Lung microvascular endothelial cell (primary cell): Measurements from ENCODE around the gene SLC16A14. TPM values are rescaled to one million over a fixed set of nuclear protein-coding genes. Genes with fewer than 3 reads are reported as not detected.
"Not testable (repeated sequence)": the region's sequence is repeated elsewhere in the genome, so short reads cannot be mapped to it uniquely, and the experiment has no call there.

Experiments used
- DNase-seq, 2 donors: peaks; one replicate each; pipeline versions ENCODE4 v3.0.0 to v3.0.0-alpha.2; 2010; ENCODE audit warnings: low read depth in 2 of 2
- total RNA-seq: library from RNA; depleted of rRNA; stranded (reverse); fragments of >200 nt; gene quantifications from 2 replicates; pipeline ENCODE4 v1.2.1, GENCODE V29; 2014

The SLC16A14 gene, protein sequence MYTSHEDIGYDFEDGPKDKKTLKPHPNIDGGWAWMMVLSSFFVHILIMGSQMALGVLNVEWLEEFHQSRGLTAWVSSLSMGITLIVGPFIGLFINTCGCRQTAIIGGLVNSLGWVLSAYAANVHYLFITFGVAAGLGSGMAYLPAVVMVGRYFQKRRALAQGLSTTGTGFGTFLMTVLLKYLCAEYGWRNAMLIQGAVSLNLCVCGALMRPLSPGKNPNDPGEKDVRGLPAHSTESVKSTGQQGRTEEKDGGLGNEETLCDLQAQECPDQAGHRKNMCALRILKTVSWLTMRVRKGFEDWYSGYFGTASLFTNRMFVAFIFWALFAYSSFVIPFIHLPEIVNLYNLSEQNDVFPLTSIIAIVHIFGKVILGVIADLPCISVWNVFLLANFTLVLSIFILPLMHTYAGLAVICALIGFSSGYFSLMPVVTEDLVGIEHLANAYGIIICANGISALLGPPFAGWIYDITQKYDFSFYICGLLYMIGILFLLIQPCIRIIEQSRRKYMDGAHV
- total RNA-seq, result under 0.01 TPM in 2 replicates

DNA sequence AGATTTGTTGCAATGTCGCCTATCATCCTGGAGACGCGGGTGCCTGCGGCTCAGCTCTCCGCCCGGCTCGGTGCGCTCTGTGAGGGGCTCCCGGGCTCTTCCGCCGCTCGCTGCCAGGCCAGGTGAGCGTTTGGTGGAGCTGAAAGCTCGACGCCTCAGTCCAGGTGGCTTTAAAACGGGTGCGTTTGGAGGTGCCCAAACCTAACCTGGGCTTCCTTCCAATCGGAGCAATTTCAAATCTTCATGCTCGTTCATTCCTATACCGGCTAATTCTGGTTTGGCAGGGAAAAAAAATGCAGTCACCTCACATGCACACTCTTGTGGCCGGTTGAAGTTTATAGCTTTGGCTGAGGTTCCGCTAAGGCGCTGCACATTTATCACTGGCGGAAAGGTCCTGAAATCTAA, at the start of gene SLC16A14:
SLC16A14 (minus strand) TSS at position 274 of the 405 bp plus-strand sequence. CDS start 9,572 bp downstream, outside the sequence.
- peak; percentile 52 to 62 for DNase-seq

DNA sequence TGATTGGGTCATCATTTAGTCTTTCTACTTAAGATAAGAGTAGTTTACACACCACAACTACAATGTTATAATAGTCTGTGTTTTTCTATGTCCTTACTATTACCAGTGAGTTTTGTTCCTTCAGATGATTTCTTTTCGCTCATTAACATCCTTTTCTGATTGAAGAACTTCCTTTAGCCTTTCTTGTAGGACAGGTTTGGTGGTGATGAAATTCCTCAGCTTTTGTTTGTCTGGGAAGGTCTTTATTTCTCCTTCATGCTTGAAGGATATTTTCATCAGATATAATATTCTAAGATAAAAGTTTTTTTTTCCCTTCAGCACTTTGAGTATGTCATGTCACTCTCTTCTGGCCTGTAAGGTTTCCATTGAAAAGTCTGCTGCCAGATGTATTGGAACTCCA, 38.0 kb upstream of the SLC16A14 start:
- DNase-seq, result no peak

DNA sequence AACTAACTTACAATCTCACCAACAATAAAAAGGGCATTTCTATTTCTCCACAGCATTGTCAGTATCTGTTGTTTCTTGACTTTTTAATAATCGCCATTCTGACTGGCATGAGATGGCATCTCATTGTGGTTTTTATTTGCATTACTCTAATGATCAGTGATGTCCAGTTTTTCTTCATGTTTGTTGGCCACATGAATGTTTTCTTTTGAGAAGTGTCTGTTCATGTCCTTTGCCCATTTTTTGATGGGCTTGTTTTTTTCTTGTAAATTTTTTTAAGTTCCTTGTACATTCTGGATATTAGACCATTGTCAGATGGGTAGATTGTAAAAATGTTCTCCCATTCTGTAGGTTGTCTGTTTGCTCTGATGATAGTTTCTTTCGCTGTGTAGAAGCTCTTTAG, 33.2 kb upstream of the SLC16A14 start:
- not testable (repeated sequence) for DNase-seq

DNA sequence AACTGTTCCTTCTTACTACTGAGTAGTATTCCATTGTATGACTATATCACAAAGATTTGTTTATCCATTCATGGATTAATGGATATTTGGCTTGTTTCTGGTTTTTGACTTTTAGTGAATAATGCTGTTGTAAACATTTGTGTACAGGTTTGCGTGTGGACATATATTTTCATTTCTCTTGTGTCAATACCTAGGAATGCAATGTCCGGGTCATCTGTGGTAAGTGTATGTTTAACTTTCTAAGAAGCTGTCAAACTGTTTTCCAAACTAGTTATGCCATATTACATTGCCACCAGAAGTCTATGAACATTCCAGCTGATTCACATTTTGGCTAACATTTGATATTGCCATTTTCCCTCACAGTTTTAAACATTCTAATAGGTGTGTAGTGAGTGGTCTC, 29.1 kb upstream of the SLC16A14 start:
- DNase-seq, result no peak

DNA sequence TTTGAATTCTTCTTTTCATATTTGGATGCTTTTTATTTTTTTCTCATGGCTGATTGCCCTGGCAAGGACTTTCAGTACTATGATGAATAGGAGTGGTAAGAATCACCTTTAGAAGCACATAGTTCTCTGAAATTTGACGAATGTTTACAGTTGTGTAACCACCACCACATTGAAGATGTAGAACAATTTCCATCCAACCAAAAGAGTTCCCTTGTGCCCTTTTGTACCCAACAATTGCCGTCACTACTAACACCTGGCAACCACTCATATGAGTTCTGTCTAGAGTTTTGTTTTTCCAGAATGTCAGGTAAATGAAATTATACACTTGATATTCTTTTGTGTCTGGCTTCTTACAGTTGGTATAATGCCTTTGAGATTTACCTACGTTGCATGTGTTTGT, 28.7 kb upstream of the SLC16A14 start:
- DNase-seq, result no peak

DNA sequence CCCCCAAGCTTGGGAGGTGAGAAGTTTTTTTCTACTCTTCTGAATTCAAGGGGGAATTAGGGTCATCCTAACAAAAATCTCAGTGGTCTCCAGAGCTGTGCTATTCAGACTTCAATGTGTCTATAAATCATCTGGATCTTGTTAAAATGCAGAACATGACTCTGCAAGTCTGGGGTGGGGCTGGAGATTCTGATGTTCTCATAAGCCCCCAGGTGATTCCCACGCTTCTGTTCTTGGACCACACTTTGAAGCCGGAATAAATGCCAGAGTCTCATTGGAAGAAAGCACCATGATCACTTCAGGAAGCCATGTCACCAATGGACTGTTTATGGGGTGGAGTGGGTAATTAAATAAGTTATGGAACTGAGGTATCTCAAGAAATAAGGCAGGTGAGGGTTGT, 22.2 kb upstream of the SLC16A14 start:
- DNase-seq, result no peak

DNA sequence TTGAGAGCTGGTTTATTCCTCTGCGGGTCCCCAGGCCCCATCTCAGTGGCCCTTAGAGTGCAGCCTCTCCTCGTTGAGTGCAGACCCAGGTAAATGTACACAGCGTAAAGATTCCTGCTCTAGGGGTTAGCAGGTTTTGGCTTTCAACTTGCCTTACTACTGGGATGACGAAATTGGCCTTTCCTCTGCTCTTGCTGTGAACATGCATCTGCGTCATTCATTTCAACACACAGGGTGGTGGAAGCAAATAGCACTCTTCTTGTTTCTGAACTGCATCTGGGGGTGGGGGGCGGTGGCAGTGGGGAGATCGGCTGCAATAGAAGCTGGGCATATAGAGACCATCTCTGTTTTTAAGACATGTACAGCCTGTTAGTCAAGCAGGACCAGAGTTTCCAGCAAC, 16.5 kb upstream of the SLC16A14 start:
- no peak for DNase-seq

DNA sequence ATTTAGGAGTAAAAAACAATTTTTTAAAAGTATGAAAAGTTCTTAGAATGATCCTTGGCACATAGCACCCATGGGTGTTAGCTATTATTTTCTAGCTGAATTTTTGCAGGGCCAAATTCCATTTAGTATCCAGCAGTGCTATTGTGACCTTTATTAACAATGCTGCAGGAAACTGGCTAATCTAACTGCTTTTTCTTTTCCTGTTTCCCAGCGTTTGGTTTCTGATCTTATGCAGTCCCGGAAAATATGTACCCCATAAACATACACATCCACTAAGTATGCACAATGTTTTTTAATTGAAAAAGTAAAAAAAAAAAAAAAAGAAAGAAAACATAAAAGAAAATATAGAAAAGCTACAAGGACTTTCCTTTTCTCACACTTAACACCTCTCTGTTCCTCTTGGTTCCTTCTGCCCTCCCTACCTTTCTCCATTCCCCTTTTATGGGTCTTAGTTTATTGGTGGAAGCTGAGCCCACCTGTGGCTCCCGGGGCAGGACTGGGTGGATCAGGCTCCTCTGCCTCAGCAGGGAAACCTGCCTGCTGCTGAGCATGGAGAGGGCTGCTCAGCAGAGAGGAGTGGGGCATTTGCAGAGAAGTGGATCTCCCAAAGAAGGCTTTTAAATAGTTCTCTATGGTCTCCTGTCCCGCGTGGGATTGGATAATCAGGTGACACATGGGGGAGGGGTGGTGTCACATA, 9.3 kb upstream of the SLC16A14 start:
- DNase-seq, result peak; percentile 39 to 65

DNA sequence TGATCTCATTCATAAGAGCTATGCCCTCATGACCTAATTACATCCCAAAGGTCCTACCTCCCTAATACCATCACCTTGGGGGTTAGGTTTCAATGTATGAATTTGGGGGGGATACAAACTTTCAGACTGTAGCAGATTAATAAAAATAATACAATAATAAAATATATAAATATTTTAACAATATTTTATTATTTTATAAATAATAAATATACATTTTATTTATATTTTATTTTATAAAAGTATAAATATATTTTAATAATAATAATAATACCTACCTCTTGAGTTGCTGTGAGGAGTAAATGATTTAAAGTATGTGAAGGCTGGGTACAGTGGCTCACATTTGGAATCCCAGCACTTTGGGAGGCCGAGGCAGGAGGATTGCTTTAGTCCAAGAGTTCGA, 8.1 kb upstream of the SLC16A14 start:
- DNase-seq, result no peak

DNA sequence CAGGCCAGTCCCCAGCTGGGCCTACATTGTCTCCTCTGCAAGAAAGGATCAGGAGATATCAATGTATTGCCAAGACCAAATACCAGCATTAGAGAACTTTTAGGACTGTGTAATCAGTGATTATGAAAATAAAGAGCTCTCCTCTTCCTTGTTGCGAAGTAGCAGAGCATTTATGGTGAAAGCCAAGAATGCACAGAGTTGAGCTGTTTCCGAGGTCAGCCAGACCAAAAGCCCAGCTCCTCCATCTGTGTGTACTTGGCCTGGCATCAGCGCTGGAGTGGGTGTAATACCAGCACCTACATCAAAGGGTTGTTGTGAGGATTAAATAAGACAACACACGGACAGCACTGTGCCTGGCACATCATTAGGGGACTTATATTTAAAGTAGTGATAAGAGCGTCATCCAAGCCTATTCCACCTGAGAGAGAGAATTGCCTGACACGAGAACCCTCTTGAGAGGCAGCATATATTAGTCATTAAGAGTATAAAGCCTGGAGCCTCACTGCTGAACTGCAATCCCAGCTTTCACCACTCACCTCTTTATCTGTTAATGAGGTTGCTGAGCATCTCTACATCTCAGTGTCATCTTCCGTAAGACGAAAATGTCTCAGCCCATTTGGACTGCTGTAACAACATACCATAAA, 7.4 kb upstream of the SLC16A14 start:
- no peak for DNase-seq

DNA sequence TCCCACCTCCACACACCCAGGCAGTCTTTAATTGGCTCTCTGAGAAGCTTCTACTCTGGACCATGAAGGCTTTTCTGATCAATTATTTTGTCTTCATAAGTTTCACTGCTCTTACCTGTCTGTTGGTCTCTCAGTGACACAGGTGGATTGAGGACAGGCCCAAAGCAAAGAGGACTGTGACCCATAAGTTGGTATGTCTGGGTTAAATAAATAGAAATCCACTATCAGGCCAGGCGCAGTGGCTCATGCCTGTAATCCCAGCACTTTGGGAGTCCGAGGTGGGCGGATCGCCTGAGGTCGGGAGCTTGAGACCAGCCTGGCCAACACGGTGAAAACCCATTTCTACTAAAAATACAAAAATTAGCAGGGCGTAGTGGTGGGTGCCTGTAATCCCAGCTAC, 2.7 kb upstream of the SLC16A14 start:
- no peak for DNase-seq

DNA sequence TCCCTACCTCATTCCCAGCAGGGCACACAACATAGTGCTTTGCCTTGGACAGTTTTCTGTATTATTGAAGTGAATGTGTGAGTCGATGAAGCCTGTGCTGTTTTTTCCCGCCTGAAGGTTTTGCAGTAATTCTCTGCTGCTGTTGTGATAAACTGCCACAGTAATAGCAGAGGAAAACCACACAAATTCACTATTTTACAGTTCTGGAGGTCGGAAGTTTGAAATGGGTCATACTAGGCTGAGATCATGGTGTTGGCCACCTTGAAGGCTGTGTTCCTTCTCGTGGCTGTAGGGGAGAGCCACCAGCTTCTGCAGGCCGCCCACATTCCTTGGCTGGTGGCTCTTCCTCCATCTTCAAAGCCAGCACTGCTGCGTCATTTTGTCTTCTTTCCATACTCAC, 678 bp upstream of the SLC16A14 start:
- no peak for DNase-seq

DNA sequence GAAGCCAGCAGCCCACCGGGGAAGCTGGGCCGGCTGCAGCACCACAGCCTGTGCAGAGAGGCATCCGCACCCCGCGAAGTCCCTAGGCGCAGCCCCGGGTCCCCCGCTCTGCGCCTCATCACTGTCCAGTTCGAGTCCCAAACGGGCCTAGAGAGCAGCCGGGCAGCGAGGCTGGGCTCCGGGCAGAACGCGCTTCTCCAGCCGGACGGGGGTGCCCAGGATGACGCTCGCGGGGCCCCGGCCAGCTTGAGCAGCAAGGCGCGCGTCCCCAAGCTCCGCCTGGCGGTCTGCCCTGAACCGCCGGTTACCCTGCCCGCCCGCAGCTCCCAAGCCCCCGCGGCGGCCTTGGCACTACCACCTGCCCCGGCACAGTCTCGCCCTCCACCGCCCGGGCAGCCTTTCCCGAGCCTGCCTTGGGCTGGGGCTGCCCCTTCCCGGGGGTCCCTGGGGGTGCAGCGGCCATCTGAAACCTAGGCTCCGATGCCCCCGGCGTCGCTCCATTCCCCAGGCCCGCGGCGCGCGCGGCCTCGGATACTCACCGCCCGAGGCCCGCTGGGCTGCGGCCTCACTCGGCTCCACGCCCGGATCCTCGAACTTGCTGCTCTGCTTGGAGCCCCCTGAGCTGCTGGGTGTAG, 591 bp downstream of the SLC16A14 start:
- peak; percentile 37 to 60 for DNase-seq

DNA sequence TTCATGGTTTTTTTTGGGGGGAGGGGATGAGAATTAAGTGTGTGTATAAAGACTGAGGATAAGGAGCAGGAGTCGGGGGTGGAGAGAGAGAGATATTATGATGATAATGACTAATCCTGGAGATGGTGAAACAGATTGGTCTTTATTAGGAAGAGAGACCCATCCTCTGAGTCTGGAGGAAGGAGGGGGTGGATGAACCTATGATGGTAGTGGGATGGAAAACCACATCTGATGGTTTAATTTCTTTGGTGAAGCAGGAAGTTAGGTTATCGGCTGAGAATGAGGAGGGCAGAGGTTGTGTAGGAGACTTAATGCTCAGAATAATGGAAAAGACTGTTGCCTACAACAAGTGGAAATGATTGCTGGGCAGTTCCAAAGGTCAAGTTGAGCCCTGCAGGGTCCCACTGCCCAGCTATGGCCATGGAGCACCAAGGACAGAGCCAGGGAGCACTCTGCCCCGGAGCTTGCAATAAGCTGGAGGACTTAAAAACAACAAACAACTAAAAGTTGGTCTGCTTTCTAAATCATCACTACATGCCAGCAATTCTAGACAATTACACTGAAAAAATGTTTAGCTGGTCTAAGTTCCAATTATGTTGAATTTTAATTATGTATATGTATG, 7.9 kb downstream of the SLC16A14 start:
- DNase-seq, result no peak

DNA sequence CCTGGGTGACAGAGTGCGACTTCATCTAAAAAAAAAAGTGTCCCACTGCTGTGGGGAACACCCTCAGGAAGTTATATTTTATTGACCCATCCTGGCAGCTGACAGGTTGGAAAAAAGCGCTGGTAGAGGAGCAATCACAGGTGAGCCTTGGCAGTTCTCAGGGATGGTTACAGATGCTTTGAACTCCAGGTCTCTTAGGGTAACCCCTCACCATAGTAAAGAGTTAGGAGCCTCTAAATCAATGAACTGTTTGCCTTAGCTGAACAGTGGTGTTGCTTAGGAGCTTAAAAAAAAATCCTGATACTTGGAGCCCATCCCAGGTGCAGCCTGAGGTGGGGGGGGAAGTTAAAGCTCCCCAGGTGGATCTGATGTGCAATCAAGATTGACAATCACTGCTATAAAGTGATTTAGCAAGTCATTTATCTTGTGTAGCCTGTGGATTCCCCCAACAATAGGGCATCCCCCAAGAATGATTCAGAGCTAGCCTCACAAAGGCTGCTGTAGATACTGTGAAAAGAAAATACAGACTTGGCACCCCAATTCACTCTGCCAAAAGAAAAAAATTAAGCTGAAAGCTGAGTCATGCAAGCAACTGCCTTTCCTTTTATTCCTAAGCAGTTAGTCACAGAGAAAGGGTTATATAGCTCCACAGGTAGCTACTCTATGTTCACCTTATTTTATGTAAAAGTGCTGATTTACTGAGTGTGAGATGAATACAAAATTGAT, 14.8 kb downstream of the SLC16A14 start:
- DNase-seq, result peak in 1 of 2 donors; percentile 37

DNA sequence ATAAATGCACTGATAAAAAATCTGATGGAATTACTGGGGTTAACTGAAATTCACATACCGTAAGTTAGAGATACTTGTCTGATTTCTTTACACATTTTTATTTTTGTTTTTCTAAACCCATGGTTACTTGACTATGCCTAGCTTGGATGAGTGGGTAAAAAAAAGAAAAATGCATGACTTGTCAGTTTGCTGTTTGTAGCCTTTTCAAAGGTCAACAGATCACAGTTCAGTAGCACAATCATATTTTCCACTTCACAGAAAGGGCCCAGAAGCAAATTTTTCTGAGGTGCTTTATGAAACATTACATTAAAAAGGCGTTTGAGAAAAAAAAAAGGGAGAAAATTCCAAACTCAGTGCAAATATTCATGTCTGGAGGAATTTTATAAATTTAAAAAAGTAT, 16.4 kb downstream of the SLC16A14 start:
- peak in 1 of 2 donors; percentile 41 for DNase-seq

DNA sequence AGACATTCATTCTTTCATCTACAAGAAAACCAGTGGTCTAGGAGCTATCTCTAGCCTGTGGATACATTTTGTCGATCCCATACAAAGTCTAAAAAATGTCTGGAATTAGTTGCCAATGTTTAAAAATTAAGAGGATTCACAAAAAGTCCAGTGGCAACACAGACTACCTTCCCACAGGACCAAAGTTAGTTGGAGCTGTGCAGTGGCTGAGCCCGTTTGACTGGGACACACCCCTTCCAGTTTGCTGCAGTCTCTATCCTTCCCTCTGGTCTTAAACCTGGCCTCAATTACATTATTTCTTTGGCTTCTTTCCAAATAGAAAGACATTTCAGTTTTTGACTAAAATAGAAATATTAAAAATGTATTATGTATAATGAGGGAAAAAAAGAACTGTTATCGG, 18.6 kb downstream of the SLC16A14 start:
- DNase-seq, result no peak

DNA sequence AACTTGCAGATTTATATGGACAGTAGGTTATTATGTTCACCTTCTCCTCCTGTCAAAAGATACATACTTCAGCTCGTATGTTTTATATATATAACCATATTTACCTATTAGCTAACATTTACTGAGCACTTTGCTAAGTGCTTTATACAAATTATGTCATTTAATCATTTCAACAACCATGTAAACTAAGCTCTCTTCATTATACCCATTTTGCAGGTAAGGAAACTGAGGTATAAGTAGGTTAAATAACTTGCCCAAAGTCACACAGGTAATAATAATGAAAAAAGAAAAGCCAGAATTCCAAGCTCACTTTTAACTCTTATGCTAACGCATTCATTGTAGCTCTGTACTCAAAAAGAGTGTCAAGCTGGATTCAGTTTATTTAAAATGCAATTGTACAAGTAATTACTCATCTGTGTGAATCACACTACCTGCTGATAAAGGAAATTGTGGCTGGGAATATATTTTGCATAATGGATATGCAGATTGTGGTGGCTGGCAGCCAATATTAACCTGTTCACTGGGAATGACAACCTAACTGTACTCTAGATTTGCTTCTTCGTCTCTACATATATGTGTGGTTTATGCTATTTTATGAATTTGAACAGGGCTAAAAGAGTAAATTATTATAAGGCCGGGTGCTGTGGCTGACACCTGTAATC, 20.6 kb downstream of the SLC16A14 start:
- DNase-seq, result no peak

DNA sequence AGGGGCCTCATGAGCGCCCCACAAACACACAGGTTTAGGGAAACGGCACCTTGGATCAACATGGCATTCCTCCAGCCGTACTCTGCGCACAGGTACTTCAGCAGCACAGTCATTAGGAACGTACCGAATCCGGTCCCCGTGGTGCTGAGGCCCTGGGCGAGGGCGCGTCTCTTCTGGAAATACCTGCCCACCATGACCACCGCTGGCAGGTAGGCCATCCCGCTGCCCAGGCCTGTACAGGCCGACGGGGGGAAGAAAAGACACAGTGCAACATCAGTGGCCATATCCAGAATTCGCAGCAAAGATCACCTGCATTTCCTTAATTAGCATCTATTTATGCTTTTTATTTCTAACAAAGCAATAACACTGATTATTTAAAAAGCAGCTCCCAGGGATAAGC, 22.2 kb downstream of the SLC16A14 start:
- DNase-seq, result no peak

DNA sequence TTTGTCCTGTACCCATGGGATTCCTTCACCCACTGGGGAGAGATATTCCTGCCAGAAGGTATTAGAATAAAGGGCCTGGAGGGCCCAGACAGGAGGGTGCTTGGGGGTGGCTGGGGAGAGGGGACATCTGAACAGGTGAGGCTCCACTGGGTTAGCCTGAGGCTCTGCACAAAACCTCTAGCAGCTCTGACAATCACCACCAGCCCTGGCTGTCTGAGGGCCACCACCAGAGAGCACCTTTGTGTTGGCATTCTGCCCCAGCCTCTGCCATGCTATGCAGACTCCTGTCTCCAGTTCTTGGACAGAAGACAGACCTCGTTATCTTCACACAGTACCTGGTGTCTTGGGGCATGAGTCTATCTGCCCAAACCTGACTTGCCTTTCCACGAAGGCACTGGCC, 25.3 kb downstream of the SLC16A14 start:
- DNase-seq, result no peak
